Spleen (tissue), 7 donors: Measurements from ENCODE around the gene GRIP1.

Experiments used
- POLR2A ChIP-seq, 3 donors: fragments of 450-650 bp; IDR thresholded peaks; one replicate each; pipeline ENCODE4 v1.5.1; 2017; ENCODE audit warnings: antibody characterized with exemption in 3 of 3, mild to moderate bottlenecking in 1 of 3
- POLR2AphosphoS5 ChIP-seq, 3 donors: sonication (generic); formaldehyde crosslinking; IDR thresholded peaks; one replicate each; pipeline ENCODE4 v1.5.1; 2017; ENCODE audit warnings: antibody characterized with exemption in 3 of 3
- TF ChIP-seq, protein P1 (sequence below), 11 experiments: fragments of 200-600 bp in 7 of 11; fragments of 450-650 bp in 4 of 11; sonication (generic) in 4 of 11; IDR thresholded peaks in 8 of 11; conservative IDR thresholded peaks in 3 of 11; 1 replicate in 7 of 11; 2 replicates in 4 of 11; pipeline versions ENCODE4 v1.4.0 to v1.8.0; 2016 to 2021; ENCODE audit warnings: antibody characterized with exemption in 11 of 11, inconsistent platforms in 4 of 11, mild to moderate bottlenecking in 1 of 11
- donor health status: DM: no; HTN: no; CAD: no; lungs with moderate emphysema.
- donor health status: DM: no; HTN: no; CAD: no.
- donor health status: DM: no; HTN: no; CAD: no.

DNA sequence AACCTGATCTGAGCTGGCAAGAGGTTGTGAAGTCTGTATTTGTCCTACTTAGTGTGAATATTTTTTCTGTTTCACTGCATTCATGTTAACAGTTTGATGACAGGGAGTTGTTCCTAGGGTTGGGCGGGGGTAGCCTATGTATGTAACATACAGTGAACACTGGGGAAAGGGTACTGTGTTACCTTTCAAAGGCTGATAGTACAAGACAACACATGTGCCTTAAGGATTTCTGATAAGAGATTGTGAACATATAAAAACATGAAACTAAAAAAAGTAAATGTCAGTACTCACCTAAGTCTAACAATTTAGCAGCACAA, 30.5 kb upstream of the GRIP1 start:
- TF ChIP-seq, protein P1, sequence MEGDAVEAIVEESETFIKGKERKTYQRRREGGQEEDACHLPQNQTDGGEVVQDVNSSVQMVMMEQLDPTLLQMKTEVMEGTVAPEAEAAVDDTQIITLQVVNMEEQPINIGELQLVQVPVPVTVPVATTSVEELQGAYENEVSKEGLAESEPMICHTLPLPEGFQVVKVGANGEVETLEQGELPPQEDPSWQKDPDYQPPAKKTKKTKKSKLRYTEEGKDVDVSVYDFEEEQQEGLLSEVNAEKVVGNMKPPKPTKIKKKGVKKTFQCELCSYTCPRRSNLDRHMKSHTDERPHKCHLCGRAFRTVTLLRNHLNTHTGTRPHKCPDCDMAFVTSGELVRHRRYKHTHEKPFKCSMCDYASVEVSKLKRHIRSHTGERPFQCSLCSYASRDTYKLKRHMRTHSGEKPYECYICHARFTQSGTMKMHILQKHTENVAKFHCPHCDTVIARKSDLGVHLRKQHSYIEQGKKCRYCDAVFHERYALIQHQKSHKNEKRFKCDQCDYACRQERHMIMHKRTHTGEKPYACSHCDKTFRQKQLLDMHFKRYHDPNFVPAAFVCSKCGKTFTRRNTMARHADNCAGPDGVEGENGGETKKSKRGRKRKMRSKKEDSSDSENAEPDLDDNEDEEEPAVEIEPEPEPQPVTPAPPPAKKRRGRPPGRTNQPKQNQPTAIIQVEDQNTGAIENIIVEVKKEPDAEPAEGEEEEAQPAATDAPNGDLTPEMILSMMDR (IDR thresholded peaks at IDR 0.05 in 8 of 11, conservative IDR thresholded peaks at IDR 0.05 in 3 of 11) = no peak
- TF ChIP-seq POLR2AphosphoS5 (IDR thresholded peaks at IDR 0.05) (no peak), POLR2A (IDR thresholded peaks at IDR 0.05) (no peak)
